Heart left ventricle (tissue), 13 donors: Measurements from ENCODE around the gene APOOL.
"Not testable (repeated sequence)": the region's sequence is repeated elsewhere in the genome, so short reads cannot be mapped to it uniquely, and the experiment has no call there.

Experiments
- CTCF ChIP-seq, 12 donors: fragments of 200-600 bp; sonication (generic) in 4 of 12; IDR thresholded peaks; one replicate each; pipeline versions ENCODE4 v1.5.0 to v1.8.0; 2018 to 2022; ENCODE audit warnings: antibody characterized with exemption in 12 of 12, mild to moderate bottlenecking in 5 of 12
- POLR2A ChIP-seq, 2 donors: fragments of 450-650 bp; IDR thresholded peaks; one replicate each; pipeline ENCODE4 v1.6.1; 2017; ENCODE audit warnings: antibody characterized with exemption in 2 of 2, mild to moderate bottlenecking in 2 of 2, moderate library complexity in 2 of 2
- donor health status: ischemic (EF 13 %, LVEDD 7.1; RV severe dilation, severe dysfunction).
- donor health status: DM: no; HTN: yes; CAD: no.
- donor health status: DM: no; HTN: no; CAD: no.
- donor health status: ischemic (EF 25% LVEDD 6.9; RV normal size, moderate dysfunction).
- donor health status: ischemic (EF 25% LVEDD 5.7; RV mildly dilated, moderate dysfunction).
- donor health status: ischemic (EF 35%, LVEDD 5.7; RV mildly dilated, moderate dysfunction).
- donor health status: nonischemic (EF 11% LVEDD 7.7; RV severe dilation, severe dysfunction).
- donor health status: DM: yes; HTN: yes; CAD: no.
- donor health status: PGD.
- donor health status: ischemic (EF 29% LVEDD 5.4; RV normal size, mild dysfunction).
- donor health status: nonischemic (EF 23%, LVEDD 6.1; RV moderate dilation, normal function).

GRCh38 chrX:85015351-85015750 is 11.7 kb downstream of the APOOL start:
- not testable (repeated sequence) for TF ChIP-seq CTCF, POLR2A (IDR thresholded peaks at IDR 0.05)
